A673 (cell line): ENCODE data around the gene DHRS7C. TPM values are rescaled to one million over a fixed set of nuclear protein-coding genes. Genes with fewer than 3 reads are reported as not detected.

Source experiments
- BruUV-seq: library from RNA; stranded (reverse); fragments of 400-500 nt; replicated peaks from 2 replicates; lab custom pipeline; 2021; lab: Mats Ljungman, UMichigan
- CTCF ChIA-PET: fragments of 300-600 bp; sonication (Branson Sonifier 250); formaldehyde crosslinking; loops from one replicate; lab custom pipeline; 2022; ENCODE audit warnings: antibody characterized with exemption; lab: Charles Lee
- POLR2A ChIA-PET: fragments of 300-600 bp; sonication (Branson Sonifier 250); formaldehyde crosslinking; loops from one replicate; lab custom pipeline; 2022; ENCODE audit warnings: antibody characterized with exemption; ENCODE audit not compliant: low non-redundant PET; lab: Charles Lee
- DNase-seq: peaks from one replicate; pipeline ENCODE4 v3.0.0-alpha.2; 2015; ENCODE audit warnings: low spot score
- H3K27ac ChIP-seq: fragments of 200-600 bp; sonication (generic); 2 replicates; pipeline ENCODE4 v1.5.1; 2016; ENCODE audit warnings: mixed run types, low read depth, mild to moderate bottlenecking, mixed read lengths, antibody characterized with exemption, low read length; ENCODE audit not compliant: poor library complexity, severe bottlenecking
- H3K27me3 ChIP-seq: fragments of 200-600 bp; sonication (generic); replicated peaks from 2 replicates; pipeline ENCODE4 v1.6.1; 2017; ENCODE audit warnings: mixed run types, low read depth, mild to moderate bottlenecking, mixed read lengths, antibody characterized with exemption, low read length; ENCODE audit not compliant: insufficient read depth, poor library complexity
- H3K36me3 ChIP-seq: fragments of 200-600 bp; sonication (generic); 2 replicates; pipeline ENCODE4 v1.6.1; 2016; ENCODE audit warnings: mixed run types, mild to moderate bottlenecking, mixed read lengths, antibody characterized with exemption, low read length; ENCODE audit not compliant: insufficient read depth, poor library complexity, severe bottlenecking
- H3K4me1 ChIP-seq: fragments of 200-600 bp; sonication (generic); 2 replicates; pipeline ENCODE4 v1.6.1; 2017; ENCODE audit warnings: mixed run types, mild to moderate bottlenecking, mixed read lengths, antibody characterized with exemption, low read length; ENCODE audit not compliant: insufficient read depth, poor library complexity, severe bottlenecking
- H3K4me3 ChIP-seq: fragments of 200-600 bp; sonication (generic); 2 replicates; pipeline ENCODE4 v1.5.1; 2016; ENCODE audit warnings: low read depth, mixed run types, mild to moderate bottlenecking, mixed read lengths, low read length; ENCODE audit not compliant: poor library complexity, severe bottlenecking
- H3K9me3 ChIP-seq: fragments of 200-600 bp; sonication (generic); 2 replicates; pipeline ENCODE4 v1.6.1; 2016; ENCODE audit warnings: mixed run types, low read depth, mild to moderate bottlenecking, mixed read lengths, antibody characterized with exemption, low read length; ENCODE audit not compliant: poor library complexity, severe bottlenecking
- CTCF ChIP-seq: fragments of 300-800, 200-600 bp; sonication (generic); conservative IDR thresholded peaks from 2 replicates; pipeline ENCODE4 v1.5.1; 2017; ENCODE audit warnings: low read depth, mild to moderate bottlenecking, antibody characterized with exemption, low read length, moderate library complexity, mixed read lengths
- EZH2 ChIP-seq: fragments of 200-600 bp; sonication (generic); IDR thresholded peaks from 2 replicates; pipeline ENCODE4 v1.6.1; 2017; ENCODE audit warnings: borderline replicate concordance, low read depth, mild to moderate bottlenecking, mixed read lengths, antibody characterized with exemption, low read length; ENCODE audit not compliant: poor library complexity, severe bottlenecking
- intact Hi-C: fragments of 100-400 bp; cut with micrococcal nuclease; formaldehyde crosslinking; loops from one replicate; pipeline ENCODE4 v1.10.0; 2022; ENCODE audit not compliant: unreplicated experiment
- total RNA-seq: library from RNA; stranded (reverse); gene quantifications from 2 replicates; pipeline ENCODE4 v1.2.3, GENCODE V29; 2021

The DHRS7C gene
- total RNA-seq, 1 experiment from 2014 or later, result not detected

GRCh38 chr17:9828296-9829295 lies 37.2 kb upstream of the DHRS7C start:
- H3K4me3 ChIP-seq, result no peak overlapping the region
- H3K36me3 ChIP-seq, result no peaks in the 10 kb centered on the region
- peaks cover 6% of the 10 kb centered on the region for H3K27me3 ChIP-seq
- no peak overlapping the region for H3K27ac ChIP-seq
- CTCF ChIA-PET, result no interaction called here
- no peaks in the 10 kb centered on the region for H3K4me1 ChIP-seq
- H3K9me3 ChIP-seq, result no peaks in the 10 kb centered on the region
- no peak for DNase-seq
- BruUV-seq, result no TSS peak
- TF ChIP-seq EZH2, result no peak
- no peak for TF ChIP-seq CTCF
- intact Hi-C loops, result no loop called here
- POLR2A ChIA-PET, result no interaction called here

GRCh38 chr17:9825641-9826150 lies 34.3 kb upstream of the DHRS7C start, which contains the start of gene GLP2R:
GLP2R (plus strand) TSS chr17:9825924; CDS start chr17:9826064, 140 bp downstream.
- ChIA-PET CTCF (no interaction called here), POLR2A (no interaction called here)
- no peaks in the 10 kb centered on the region for H3K36me3 ChIP-seq
- no peak within 1 kb of the TSS for H3K27ac ChIP-seq
- DNase-seq, result no peak
- TF ChIP-seq CTCF, result no peak
- TF ChIP-seq EZH2, result no peak
- no peaks in the 10 kb centered on the region for H3K9me3 ChIP-seq
- intact Hi-C loops, result no loop called here
- H3K4me1 ChIP-seq, result no peaks in the 10 kb centered on the region
- no peak within 1 kb of the TSS for H3K4me3 ChIP-seq
- H3K27me3 ChIP-seq, result peaks cover 6% of the 10 kb centered on the region
- BruUV-seq, result no TSS peak

GRCh38 chr17:9824797-9825338 lies 33.5 kb upstream of the DHRS7C start:
- intact Hi-C loops, result no loop called here
- H3K27me3 ChIP-seq, result peaks cover 6% of the 10 kb centered on the region
- BruUV-seq, result no TSS peak
- no peaks in the 10 kb centered on the region for H3K4me1 ChIP-seq
- TF ChIP-seq EZH2 (no peak), CTCF (no peak)
- no peak overlapping the region for H3K4me3 ChIP-seq
- ChIA-PET POLR2A (no interaction called here), CTCF (no interaction called here)
- DNase-seq, result no peak
- H3K27ac ChIP-seq, result no peak overlapping the region
- H3K9me3 ChIP-seq, result no peaks in the 10 kb centered on the region
- H3K36me3 ChIP-seq, result no peaks in the 10 kb centered on the region
